IMR-90 (cell line): ENCODE data around the gene TMEM214. TPM values are rescaled to one million over a fixed set of nuclear protein-coding genes. Genes with fewer than 3 reads are reported as not detected.

Experiments
- ATAC-seq: fragments of 200-7000 bp; cut with Tn5 transposase; 2 replicates; pipeline ENCODE4 v1.9.1; 2020; ENCODE audit warnings: low read depth, mild to moderate bottlenecking, moderate library complexity
- BruUV-seq: library from RNA; stranded (reverse); fragments of 400-500 nt; replicated peaks from 2 replicates; lab custom pipeline; 2021; lab: Mats Ljungman, UMichigan
- CTCF ChIA-PET: fragments of 300-600 bp; formaldehyde crosslinking; extraction: SDS; loops from one replicate; lab custom pipeline; 2021; ENCODE audit warnings: antibody characterized with exemption; lab: Yijun Ruan, JAX
- POLR2A ChIA-PET: fragments of 300-600 bp; sonication (Branson Sonifier 250); formaldehyde crosslinking; loops from one replicate; lab custom pipeline; 2022; ENCODE audit warnings: antibody characterized with exemption; ENCODE audit not compliant: unreplicated experiment; lab: Charles Lee
- DNase-seq: peaks from one replicate; pipeline ENCODE4 v3.0.0; 2013
- H2AFZ ChIP-seq: replicated peaks from 2 replicates; pipeline ENCODE3; 2013; ENCODE audit warnings: low read length, mild to moderate bottlenecking; ENCODE audit not compliant: poor library complexity
- H2AK5ac ChIP-seq: 2 replicates; pipeline ENCODE4 v1.6.1; 2013; ENCODE audit warnings: low read depth, low read length, inconsistent platforms
- H2AK9ac ChIP-seq: replicated peaks from 2 replicates; pipeline ENCODE3; 2013; ENCODE audit warnings: mild to moderate bottlenecking, low read depth, low read length, moderate library complexity; ENCODE audit not compliant: poor library complexity
- H2BK120ac ChIP-seq: 2 replicates; pipeline ENCODE4 v1.6.1; 2013; ENCODE audit warnings: low read depth, low read length, inconsistent platforms
- H2BK15ac ChIP-seq: 3 replicates; pipeline ENCODE4 v1.6.1; 2013; ENCODE audit warnings: low read depth, low read length, inconsistent platforms
- H2BK20ac ChIP-seq: 2 replicates; pipeline ENCODE4 v1.6.1; 2013; ENCODE audit warnings: low read depth, mild to moderate bottlenecking, inconsistent platforms, low read length, moderate library complexity
- H2BK5ac ChIP-seq: 2 replicates; pipeline ENCODE4 v1.6.1; 2013; ENCODE audit warnings: mild to moderate bottlenecking, low read depth, low read length, inconsistent platforms; ENCODE audit not compliant: poor library complexity, severe bottlenecking
- H3K14ac ChIP-seq: replicated peaks from 2 replicates; pipeline ENCODE4 v1.6.1; 2013; ENCODE audit warnings: low read depth, low read length, inconsistent platforms
- H3K18ac ChIP-seq: 2 replicates; pipeline ENCODE4 v1.6.1; 2013; ENCODE audit warnings: low read depth, low read length, control low read depth
- H3K23ac ChIP-seq: 2 replicates; pipeline ENCODE4 v1.6.1; 2013; ENCODE audit warnings: low read depth, low read length, inconsistent platforms
- H3K27ac ChIP-seq: 2 replicates; pipeline ENCODE4 v1.5.1; 2013; ENCODE audit warnings: mild to moderate bottlenecking, control low read depth, low read length; ENCODE audit not compliant: insufficient read depth
- H3K27me3 ChIP-seq: 2 replicates; pipeline ENCODE4 v1.6.1; 2013; ENCODE audit warnings: low read length; ENCODE audit not compliant: control insufficient read depth, insufficient read depth
- H3K36me3 ChIP-seq: 2 replicates; pipeline ENCODE4 v1.6.1; 2013; ENCODE audit warnings: low read length, mixed read lengths; ENCODE audit not compliant: control insufficient read depth, insufficient read depth
- H3K4ac ChIP-seq: 2 replicates; pipeline ENCODE4 v1.6.1; 2013; ENCODE audit warnings: low read depth, low read length, inconsistent platforms
- H3K4me1 ChIP-seq: 2 replicates; pipeline ENCODE4 v1.6.1; 2013; ENCODE audit warnings: low read length, mixed read lengths; ENCODE audit not compliant: control insufficient read depth, insufficient read depth
- H3K4me2 ChIP-seq: 2 replicates; pipeline ENCODE4 v1.6.1; 2013; ENCODE audit warnings: low read depth, mild to moderate bottlenecking, control low read depth, low read length, moderate library complexity
- H3K4me3 ChIP-seq: 2 replicates; pipeline ENCODE4 v1.5.1; 2013; ENCODE audit warnings: low read depth, mild to moderate bottlenecking, control low read depth, low read length, moderate library complexity; ENCODE audit not compliant: insufficient read depth
- H3K56ac ChIP-seq: 2 replicates; pipeline ENCODE4 v1.6.1; 2013; ENCODE audit warnings: low read length, inconsistent platforms; ENCODE audit not compliant: insufficient read depth; ENCODE audit errors: extremely low read depth
- H3K79me1 ChIP-seq, 2 experiments: 2 replicates each; pipeline ENCODE4 v1.6.1; 2013; ENCODE audit warnings: low read length in 2 of 2, inconsistent platforms in 1 of 2, low read depth in 1 of 2
- H3K9ac ChIP-seq: 2 replicates; pipeline ENCODE4 v1.6.1; 2013; ENCODE audit warnings: low read depth, low read length, control low read depth
- H3K9me1 ChIP-seq: 2 replicates; pipeline ENCODE4 v1.6.1; 2013; ENCODE audit warnings: low read length, inconsistent platforms; ENCODE audit not compliant: insufficient read depth
- H3K9me3 ChIP-seq: 2 replicates; pipeline ENCODE4 v1.6.1; 2013; ENCODE audit warnings: low read length; ENCODE audit not compliant: control insufficient read depth, insufficient read depth
- H4K20me1 ChIP-seq: 2 replicates; pipeline ENCODE4 v1.6.1; 2013; ENCODE audit warnings: low read length, inconsistent platforms; ENCODE audit not compliant: insufficient read depth
- H4K5ac ChIP-seq: 2 replicates; pipeline ENCODE4 v1.6.1; 2013; ENCODE audit warnings: mild to moderate bottlenecking, low read depth, low read length, control low read depth
- H4K8ac ChIP-seq, 2 experiments: 2 replicates each; pipeline ENCODE4 v1.6.1; 2013; ENCODE audit warnings: low read depth in 2 of 2, low read length in 2 of 2, control low read depth in 1 of 2, inconsistent platforms in 1 of 2
- H4K91ac ChIP-seq: 2 replicates; pipeline ENCODE4 v1.6.1; 2013; ENCODE audit warnings: low read depth, low read length, inconsistent platforms; ENCODE audit not compliant: insufficient read depth
- BHLHE40 ChIP-seq: fragments of 150-350 bp; IDR thresholded peaks from 2 replicates; pipeline ENCODE4 v1.6.1; 2016; ENCODE audit warnings: mild to moderate bottlenecking, low read depth, low read length
- CEBPB ChIP-seq: IDR thresholded peaks from 2 replicates; pipeline ENCODE4 v1.6.1; 2012; ENCODE audit warnings: low read depth, low read length, improper control_type of control experiment
- CHD1 ChIP-seq: IDR thresholded peaks from 2 replicates; pipeline ENCODE4 v1.6.1; 2012; ENCODE audit warnings: low read depth, low read length, improper control_type of control experiment
- CTCF ChIP-seq: conservative IDR thresholded peaks from 2 replicates; pipeline ENCODE4 v1.5.1; 2012; ENCODE audit warnings: mild to moderate bottlenecking, low read depth, low read length, improper control_type of control experiment
- ELK1 ChIP-seq: fragments of 150-350 bp; IDR thresholded peaks from 2 replicates; pipeline ENCODE4 v1.6.1; 2016; ENCODE audit warnings: low read depth, mild to moderate bottlenecking, low read length, moderate library complexity, borderline replicate concordance
- FOS ChIP-seq: fragments of 150-350 bp; IDR thresholded peaks from 2 replicates; pipeline ENCODE4 v1.6.1; 2016; ENCODE audit warnings: low read depth, low read length
- MAFK ChIP-seq: IDR thresholded peaks from 2 replicates; pipeline ENCODE4 v1.6.1; 2012; ENCODE audit warnings: low read depth, low read length, improper control_type of control experiment
- MAZ ChIP-seq: IDR thresholded peaks from 2 replicates; pipeline ENCODE4 v1.6.1; 2012; ENCODE audit warnings: low read depth, mild to moderate bottlenecking, low read length, improper control_type of control experiment, moderate library complexity, borderline replicate concordance
- MXI1 ChIP-seq: IDR thresholded peaks from 2 replicates; pipeline ENCODE4 v1.6.1; 2012; ENCODE audit warnings: low read depth, mild to moderate bottlenecking, low read length, moderate library complexity, borderline replicate concordance
- NFE2L2 ChIP-seq: fragments of 150-350 bp; IDR thresholded peaks from 2 replicates; pipeline ENCODE4 v1.6.1; 2016; ENCODE audit warnings: low read depth, mild to moderate bottlenecking, low read length
- POLR2A ChIP-seq: IDR thresholded peaks from 2 replicates; pipeline ENCODE4 v1.6.1; 2012; ENCODE audit warnings: mild to moderate bottlenecking, low read depth, low read length
- RAD21 ChIP-seq: IDR thresholded peaks from 2 replicates; pipeline ENCODE4 v1.6.1; 2012; ENCODE audit warnings: low read length, improper control_type of control experiment
- RCOR1 ChIP-seq: IDR thresholded peaks from 2 replicates; pipeline ENCODE4 v1.6.1; 2012; ENCODE audit warnings: mild to moderate bottlenecking, low read length, improper control_type of control experiment; ENCODE audit not compliant: insufficient replicate concordance
- RFX5 ChIP-seq: IDR thresholded peaks from 2 replicates; pipeline ENCODE4 v1.8.0; 2012; ENCODE audit warnings: low read depth, mild to moderate bottlenecking, low read length, moderate library complexity
- SMC3 ChIP-seq: fragments of 150-350 bp; IDR thresholded peaks from 2 replicates; pipeline ENCODE4 v1.6.1; 2016; ENCODE audit warnings: low read depth, mild to moderate bottlenecking, antibody characterized with exemption, low read length, moderate library complexity
- USF2 ChIP-seq: fragments of 150-350 bp; IDR thresholded peaks from 2 replicates; pipeline ENCODE4 v1.6.1; 2017; ENCODE audit warnings: mild to moderate bottlenecking, antibody characterized with exemption, low read length, low read depth
- WGBS, 2 experiments: methylation state at CpG; one replicate each; pipeline versions ENCODE4 v1.1.5 to v1.1.7; 2013; ENCODE audit warnings: missing lambda C conversion rate in 2 of 2; ENCODE audit not compliant: insufficient read length in 1 of 2; ENCODE audit errors: extremely low coverage in 2 of 2; 5-methylcytosine and 5-hydroxymethylcytosine counted together
- dilution Hi-C: fragments of 300-500 bp; cut with HindIII; formaldehyde crosslinking; loops from one replicate; pipeline ENCODE4 v1.14.3; 2018; ENCODE audit warnings: low sequenced_read_pairs; ENCODE audit not compliant: unreplicated experiment
- in situ Hi-C: fragments of 300-500 bp; cut with MboI; formaldehyde crosslinking; loops from 3 replicates; pipeline ENCODE4 v1.14.3; 2019; ENCODE audit warnings: low sequenced_read_pairs, inconsistent platforms, mixed read lengths
- intact Hi-C: fragments of 100-400 bp; cut with micrococcal nuclease; formaldehyde crosslinking; loops from 2 replicates; pipeline ENCODE4 v1.10.0; 2022
- polyA plus RNA-seq, 3 experiments: library from polyadenylated mRNA; depleted of rRNA; stranded (reverse); fragments of >200 nt; gene quantifications; 2 replicates each; pipeline ENCODE4 v1.2.3, GENCODE V29; 2012; ENCODE audit warnings: low replicate concordance in 1 of 3
- total RNA-seq: library from RNA; depleted of rRNA; stranded (reverse); fragments of >200 nt; gene quantifications from 2 replicates; pipeline ENCODE4 v1.2.3, GENCODE V29; 2012

The TMEM214 gene
- total and polyA plus RNA-seq, 2 of the 4 experiments (the other 2 are of a cell fraction): 32.1 to 121 TPM

GRCh38 chr2:27040282-27040681, 7.5 kb downstream of the TMEM214 start:
- H4K20me1 ChIP-seq: peaks cover 28% of the 10 kb centered on the region
- 97% methylated on average over 4 of the region's 8 CpGs; no CpG with 5 or more reads in 1 of the 2 experiments for WGBS, 2 experiments

More at GRCh38 chr2:27040282-27040681, 7.5 kb downstream of the TMEM214 start:
- Histone ChIP-seq H3K27me3 (no peaks in the 10 kb centered on the region), H4K8ac (no peak overlapping the region), H3K4me1 (peaks cover 4% of the 10 kb centered on the region; the same call in 1 of the 2 replicates), H2AK5ac (no peak overlapping the region), H4K91ac (no peak overlapping the region), H3K9me1 (peaks cover 9% of the 10 kb centered on the region), H3K56ac (no peak overlapping the region), H2AFZ (no peak overlapping the region), H3K18ac (no peak overlapping the region), H2BK20ac (no peak overlapping the region), H2BK5ac (no peak overlapping the region), H3K9ac (no peak overlapping the region), H2BK120ac (no peak overlapping the region), H3K79me1 (peaks cover 17 to 50% of the 10 kb centered on the region in 2 experiments), H3K36me3 (peaks cover 69% of the 10 kb centered on the region), H3K14ac (no peak overlapping the region), H2AK9ac (no peak overlapping the region), H3K4ac (no peak overlapping the region), H3K23ac (no peak overlapping the region), H3K4me2 (no peak overlapping the region), H3K27ac (no peak overlapping the region), H4K5ac (no peak overlapping the region), H3K4me3 (no peak overlapping the region), H2BK15ac (no peak overlapping the region), H3K9me3 (no peaks in the 10 kb centered on the region)
- BruUV-seq: no TSS peak
- ATAC-seq: no peak
- intact Hi-C loops: no loop called here
- TF ChIP-seq MAFK (no peak), SMC3 (no peak), CEBPB (no peak), NFE2L2 (no peak), USF2 (no peak), RCOR1 (no peak), ELK1 (no peak), POLR2A (no peak), MXI1 (no peak), RFX5 (no peak), CHD1 (no peak), BHLHE40 (no peak), MAZ (no peak), RAD21 (no peak), CTCF (no peak), FOS (no peak)
- in situ Hi-C loops: no loop called here
- DNase-seq: no peak
- CTCF ChIA-PET: no interaction called here
- POLR2A ChIA-PET: no interaction called here
- dilution Hi-C loops: no loop called here
